LNCaP clone FGC (cell line): ENCODE data around the gene NOSIP.

ENCODE experiments used
- DNase-seq: peaks from one replicate; pipeline ENCODE4 v3.0.0-alpha.2; 2011; ENCODE audit warnings: low read depth
- H3K4me3 ChIP-seq: 2 replicates; pipeline ENCODE4 v1.5.1; 2011; ENCODE audit warnings: mild to moderate bottlenecking, low read depth, low read length, control low read depth
- TF ChIP-seq, protein P1 (sequence below): IDR thresholded peaks from 2 replicates; pipeline ENCODE4 v1.5.1; 2012; ENCODE audit warnings: mild to moderate bottlenecking; ENCODE audit not compliant: control insufficient read depth, insufficient read depth; ENCODE audit errors: extremely low read depth

The NOSIP gene

DNA sequence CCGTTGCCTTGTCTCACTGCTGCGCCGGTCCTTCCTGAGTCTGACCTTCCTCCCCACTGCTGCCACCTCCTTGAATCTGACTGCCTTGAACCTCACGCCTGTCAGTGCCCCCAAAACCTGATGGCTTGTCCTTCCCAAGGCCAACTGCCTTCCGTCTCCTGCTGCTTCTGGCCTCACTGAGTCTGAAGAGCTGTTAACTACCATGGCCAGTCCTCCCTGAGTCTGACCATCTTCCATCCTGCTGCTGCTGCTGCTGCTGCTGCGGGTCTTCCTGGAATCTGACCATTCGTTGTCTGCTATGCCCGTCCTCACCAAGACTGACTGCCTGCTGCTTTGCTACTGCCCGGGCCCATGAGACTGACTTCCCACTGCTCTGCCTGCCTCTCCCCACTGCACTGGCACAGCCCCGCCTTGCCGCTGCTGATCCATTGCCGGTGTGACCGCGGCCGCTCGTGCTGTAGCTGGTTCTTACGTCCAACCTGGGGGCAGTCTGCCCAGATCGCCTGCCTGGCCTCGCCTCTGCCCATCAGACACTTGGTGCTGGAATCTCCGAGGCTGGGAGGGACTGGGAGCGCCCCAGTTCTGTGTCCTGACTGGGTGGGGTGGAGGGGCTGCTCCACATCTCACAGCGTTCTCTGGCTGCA is 55.4 kb downstream of the NOSIP start:
- no peak for DNase-seq
- TF ChIP-seq, protein P1, sequence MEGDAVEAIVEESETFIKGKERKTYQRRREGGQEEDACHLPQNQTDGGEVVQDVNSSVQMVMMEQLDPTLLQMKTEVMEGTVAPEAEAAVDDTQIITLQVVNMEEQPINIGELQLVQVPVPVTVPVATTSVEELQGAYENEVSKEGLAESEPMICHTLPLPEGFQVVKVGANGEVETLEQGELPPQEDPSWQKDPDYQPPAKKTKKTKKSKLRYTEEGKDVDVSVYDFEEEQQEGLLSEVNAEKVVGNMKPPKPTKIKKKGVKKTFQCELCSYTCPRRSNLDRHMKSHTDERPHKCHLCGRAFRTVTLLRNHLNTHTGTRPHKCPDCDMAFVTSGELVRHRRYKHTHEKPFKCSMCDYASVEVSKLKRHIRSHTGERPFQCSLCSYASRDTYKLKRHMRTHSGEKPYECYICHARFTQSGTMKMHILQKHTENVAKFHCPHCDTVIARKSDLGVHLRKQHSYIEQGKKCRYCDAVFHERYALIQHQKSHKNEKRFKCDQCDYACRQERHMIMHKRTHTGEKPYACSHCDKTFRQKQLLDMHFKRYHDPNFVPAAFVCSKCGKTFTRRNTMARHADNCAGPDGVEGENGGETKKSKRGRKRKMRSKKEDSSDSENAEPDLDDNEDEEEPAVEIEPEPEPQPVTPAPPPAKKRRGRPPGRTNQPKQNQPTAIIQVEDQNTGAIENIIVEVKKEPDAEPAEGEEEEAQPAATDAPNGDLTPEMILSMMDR = no peak
- no peak overlapping the region for H3K4me3 ChIP-seq

DNA sequence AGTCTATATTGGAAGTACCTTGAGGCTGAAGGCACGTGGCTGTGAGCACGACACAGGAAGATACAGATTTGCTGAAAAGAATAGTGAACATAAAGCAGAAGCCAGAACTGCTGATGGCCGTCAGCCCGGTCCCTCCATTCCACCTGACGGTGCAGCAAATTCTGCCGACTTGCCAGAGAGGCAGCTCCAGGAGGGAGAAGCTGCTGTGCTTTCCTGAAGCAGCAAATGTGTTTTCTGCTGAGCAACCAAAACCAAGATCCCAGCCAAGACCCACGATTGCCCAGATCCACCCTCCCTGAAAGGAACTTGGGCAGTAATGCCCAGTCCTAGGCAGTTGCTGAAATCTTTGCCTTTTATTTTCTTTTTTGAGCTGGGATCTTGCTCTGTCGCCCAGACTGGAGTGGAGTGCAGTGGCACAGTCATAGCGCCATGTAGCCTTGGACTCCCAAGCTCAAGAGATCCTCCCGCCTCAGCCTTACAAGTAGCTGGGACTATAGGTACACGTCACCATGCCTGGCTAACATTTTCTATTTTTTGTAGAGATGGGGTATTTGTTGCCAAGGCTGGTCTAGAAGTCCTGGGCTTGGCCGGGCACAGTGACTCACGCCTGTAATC is 59.5 kb downstream of the NOSIP start:
- no peak overlapping the region for H3K4me3 ChIP-seq
- no peak for DNase-seq
- TF ChIP-seq, protein P1 = no peak

- TF ChIP-seq, protein P1 = no peak
- no peak overlapping the region for H3K4me3 ChIP-seq
Measured at GRCh38 chr19:49518033-49518432, 62.3 kb downstream of the NOSIP start.

GRCh38 chr19:49515767-49516166 is 64.6 kb downstream of the NOSIP start:
- TF ChIP-seq, protein P1 = no peak
- no peak for DNase-seq
- no peak overlapping the region for H3K4me3 ChIP-seq

More at GRCh38 chr19:49518033-49518432, 62.3 kb downstream of the NOSIP start:
- no peak for DNase-seq

DNA sequence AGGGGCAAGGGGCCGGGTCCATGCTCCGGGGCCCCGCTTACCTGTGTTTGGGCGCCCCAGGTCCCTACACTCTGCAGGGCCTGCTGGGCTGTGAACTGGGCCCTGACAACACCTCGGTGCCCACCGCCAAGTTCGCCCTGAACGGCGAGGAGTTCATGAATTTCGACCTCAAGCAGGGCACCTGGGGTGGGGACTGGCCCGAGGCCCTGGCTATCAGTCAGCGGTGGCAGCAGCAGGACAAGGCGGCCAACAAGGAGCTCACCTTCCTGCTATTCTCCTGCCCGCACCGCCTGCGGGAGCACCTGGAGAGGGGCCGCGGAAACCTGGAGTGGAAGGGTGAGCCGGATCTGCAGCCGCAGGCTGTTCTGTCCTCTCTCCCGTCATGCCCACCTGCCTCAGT is 66.2 kb downstream of the NOSIP start:
- TF ChIP-seq, protein P1 = no peak
- no peak overlapping the region for H3K4me3 ChIP-seq
- no peak for DNase-seq

DNA sequence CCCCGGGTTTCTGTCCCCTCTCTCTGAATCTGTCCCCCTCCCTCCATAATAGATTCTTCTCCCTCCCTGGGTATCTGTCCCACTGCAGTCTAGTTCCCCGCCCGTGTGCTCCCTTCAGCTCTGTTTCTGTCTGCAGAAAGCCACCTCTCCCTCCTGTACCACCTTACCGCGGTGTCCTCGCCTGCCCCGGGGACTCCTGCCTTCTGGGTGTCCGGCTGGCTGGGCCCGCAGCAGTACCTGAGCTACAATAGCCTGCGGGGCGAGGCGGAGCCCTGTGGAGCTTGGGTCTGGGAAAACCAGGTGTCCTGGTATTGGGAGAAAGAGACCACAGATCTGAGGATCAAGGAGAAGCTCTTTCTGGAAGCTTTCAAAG is 66.6 kb downstream of the NOSIP start:
- no peak overlapping the region for H3K4me3 ChIP-seq
- TF ChIP-seq, protein P1 = no peak
- no peak for DNase-seq

GRCh38 chr19:49512970-49513745 is 67.2 kb downstream of the NOSIP start:
- DNase-seq = no peak
- TF ChIP-seq, protein P1 = no peak
- H3K4me3 ChIP-seq = no peak overlapping the region
